HEK293 (cell line): Measurements from ENCODE around the gene CALR3.
"Not testable (repeated sequence)": the region's sequence is repeated elsewhere in the genome, so short reads cannot be mapped to it uniquely, and the experiment has no call there.

Experiments
- CTCF ChIA-PET: fragments of 350-600 bp; formaldehyde crosslinking; extraction: SDS; loops from one replicate; lab custom pipeline; 2021; ENCODE audit warnings: antibody characterized with exemption; lab: Yijun Ruan, JAX
- POLR2A ChIA-PET: fragments of 300-600 bp; formaldehyde crosslinking; extraction: SDS; loops from one replicate; lab custom pipeline; 2020; ENCODE audit warnings: antibody characterized with exemption, inconsistent platforms; lab: Yijun Ruan, JAX
- H3K27ac ChIP-seq: fragments of 200-500 bp; sonication (Bioruptor generic); 2 replicates; pipeline ENCODE4 v1.5.1; 2014; ENCODE audit warnings: low read depth, low read length, control low read depth, inconsistent platforms; ENCODE audit errors: extremely low read depth
- H3K36me3 ChIP-seq, 2 experiments: fragments of 200-500 bp in 1 of 2; sonication (Bioruptor generic) in 1 of 2; 1 replicate in 1 of 2; 2 replicates in 1 of 2; pipeline ENCODE4 v1.5.1; 2014 to 2017; ENCODE audit warnings: inconsistent platforms in 2 of 2, low read length in 2 of 2; ENCODE audit not compliant: control insufficient read depth in 2 of 2, insufficient read depth in 1 of 2
- H3K4me1 ChIP-seq: fragments of 200-500 bp; sonication (Bioruptor generic); 2 replicates; pipeline ENCODE4 v1.5.1; 2014; ENCODE audit warnings: mild to moderate bottlenecking, low read length, inconsistent platforms; ENCODE audit not compliant: control insufficient read depth, insufficient read depth
- H3K4me3 ChIP-seq: 2 replicates; pipeline ENCODE4 v1.5.1; 2011; ENCODE audit warnings: low read depth, mild to moderate bottlenecking, control low read depth, low read length, moderate library complexity
- H3K9me3 ChIP-seq: fragments of 200-500 bp; sonication (Bioruptor generic); 2 replicates; pipeline ENCODE4 v1.5.1; 2014; ENCODE audit warnings: low read depth, low read length, inconsistent platforms; ENCODE audit not compliant: control insufficient read depth, insufficient read depth
- GLIS1 ChIP-seq: fragments of 450-650 bp; formaldehyde crosslinking; IDR thresholded peaks from 2 replicates; pipeline ENCODE4 v1.5.1; 2016; ENCODE audit warnings: missing biosample characterization, missing genetic modification characterization
- OVOL3 ChIP-seq: fragments of 450-650 bp; formaldehyde crosslinking; IDR thresholded peaks from 2 replicates; pipeline ENCODE4 v1.5.1; 2016; ENCODE audit warnings: missing biosample characterization, missing genetic modification characterization
- SETDB1 ChIP-seq: IDR thresholded peaks from one replicate; pipeline ENCODE4 v1.6.1; 2017; ENCODE audit warnings: mild to moderate bottlenecking, low read length, moderate library complexity, mixed read lengths; ENCODE audit not compliant: insufficient read length
- ZBTB20 ChIP-seq: fragments of 450-650 bp; formaldehyde crosslinking; IDR thresholded peaks from 2 replicates; pipeline ENCODE4 v1.5.1; 2016; ENCODE audit warnings: missing biosample characterization, missing genetic modification characterization
- ZNF114 ChIP-seq: fragments of 450-650 bp; formaldehyde crosslinking; IDR thresholded peaks from 2 replicates; pipeline ENCODE4 v1.5.0; 2017; ENCODE audit warnings: missing biosample characterization, missing genetic modification characterization
- ZNF221 ChIP-seq: fragments of 450-650 bp; formaldehyde crosslinking; IDR thresholded peaks from 2 replicates; pipeline ENCODE4 v1.5.1; 2017; ENCODE audit warnings: missing biosample characterization, missing genetic modification characterization, borderline replicate concordance
- ZNF514 ChIP-seq: fragments of 450-650 bp; formaldehyde crosslinking; IDR thresholded peaks from 2 replicates; pipeline ENCODE4 v1.5.1; 2016; ENCODE audit warnings: missing biosample characterization, missing genetic modification characterization
- ZNF585B ChIP-seq: fragments of 450-650 bp; formaldehyde crosslinking; IDR thresholded peaks from 2 replicates; pipeline ENCODE4 v1.5.1; 2016; ENCODE audit warnings: missing biosample characterization, missing genetic modification characterization
- ZNF76 ChIP-seq: fragments of 450-650 bp; formaldehyde crosslinking; IDR thresholded peaks from 2 replicates; pipeline ENCODE4; 2016; ENCODE audit warnings: low read depth, missing biosample characterization, missing genetic modification characterization, borderline replicate concordance
- ZNF768 ChIP-seq: fragments of 450-650 bp; formaldehyde crosslinking; IDR thresholded peaks from 2 replicates; pipeline ENCODE4 v1.5.1; 2018; ENCODE audit warnings: missing biosample characterization, mild to moderate bottlenecking, missing genetic modification characterization
- ZNF792 ChIP-seq: fragments of 450-650 bp; formaldehyde crosslinking; IDR thresholded peaks from 2 replicates; pipeline ENCODE4 v1.5.1; 2016; ENCODE audit warnings: missing biosample characterization, missing genetic modification characterization
- ZNF837 ChIP-seq: fragments of 450-650 bp; formaldehyde crosslinking; IDR thresholded peaks from 2 replicates; pipeline ENCODE4 v1.5.1; 2016; ENCODE audit warnings: missing biosample characterization, missing genetic modification characterization
- ZSCAN16 ChIP-seq: fragments of 450-650 bp; formaldehyde crosslinking; IDR thresholded peaks from 2 replicates; pipeline ENCODE4 v1.5.1; 2016; ENCODE audit warnings: missing biosample characterization, missing genetic modification characterization
- ZSCAN30 ChIP-seq: fragments of 450-650 bp; IDR thresholded peaks from 2 replicates; pipeline ENCODE4 v1.5.1; 2018; ENCODE audit warnings: missing biosample characterization, mild to moderate bottlenecking, missing genetic modification characterization, moderate library complexity
- TF ChIP-seq, protein P1 (sequence below): fragments of 450-650 bp; formaldehyde crosslinking; IDR thresholded peaks from 2 replicates; pipeline ENCODE4 v1.5.1; 2016; ENCODE audit warnings: missing biosample characterization, missing genetic modification characterization
- TF ChIP-seq, protein P2 (sequence below): fragments of 450-650 bp; formaldehyde crosslinking; IDR thresholded peaks from 2 replicates; pipeline ENCODE4 v1.5.1; 2016; ENCODE audit warnings: missing biosample characterization, missing genetic modification characterization
- TF ChIP-seq, protein P3 (sequence below): fragments of 450-650 bp; formaldehyde crosslinking; IDR thresholded peaks from 2 replicates; pipeline ENCODE4 v1.5.1; 2016; ENCODE audit warnings: missing biosample characterization, missing genetic modification characterization
- TF ChIP-seq, protein P4 (sequence below): fragments of 450-650 bp; formaldehyde crosslinking; IDR thresholded peaks from 2 replicates; pipeline ENCODE4 v1.5.1; 2016; ENCODE audit warnings: missing biosample characterization, missing genetic modification characterization

The CALR3 gene

DNA sequence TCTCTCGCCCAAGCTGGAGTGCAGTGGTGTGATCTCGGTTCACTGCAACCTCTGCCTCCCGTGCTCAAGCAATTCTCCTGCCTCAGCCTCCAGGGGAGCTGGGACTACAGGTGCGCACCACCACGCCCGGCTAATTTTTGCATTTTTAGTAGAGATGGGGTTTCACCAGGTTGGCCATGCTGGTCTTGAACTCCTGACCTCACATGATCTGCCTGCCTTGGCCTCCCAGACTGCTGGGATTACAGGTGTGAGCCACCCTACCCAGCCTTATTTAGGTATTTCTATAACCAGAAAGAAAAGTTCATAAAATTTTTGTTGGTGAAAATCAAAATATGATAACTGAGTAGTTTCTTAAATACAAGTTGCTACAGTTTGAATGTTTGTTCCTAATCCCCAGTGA lies 47.8 kb upstream of the CALR3 start:
- H3K4me1 ChIP-seq, H3K4me3 ChIP-seq, H3K9me3 ChIP-seq, H3K27ac ChIP-seq, CTCF ChIA-PET: not testable (repeated sequence)
- H3K36me3 ChIP-seq = peaks cover 16 to 24% of the 10 kb centered on the region in 2 experiments; a peak in 2 of 3 replicates
- POLR2A ChIA-PET = interaction anchor here (0.5 to 1.4 kb wide), 5 partner anchors 29 to 116 kb away, joined by 3 to 9 read pairs (median 6); partner anchors contain the start of genes MED26, SLC35E1 and SMIM7
- TF ChIP-seq, protein P1, sequence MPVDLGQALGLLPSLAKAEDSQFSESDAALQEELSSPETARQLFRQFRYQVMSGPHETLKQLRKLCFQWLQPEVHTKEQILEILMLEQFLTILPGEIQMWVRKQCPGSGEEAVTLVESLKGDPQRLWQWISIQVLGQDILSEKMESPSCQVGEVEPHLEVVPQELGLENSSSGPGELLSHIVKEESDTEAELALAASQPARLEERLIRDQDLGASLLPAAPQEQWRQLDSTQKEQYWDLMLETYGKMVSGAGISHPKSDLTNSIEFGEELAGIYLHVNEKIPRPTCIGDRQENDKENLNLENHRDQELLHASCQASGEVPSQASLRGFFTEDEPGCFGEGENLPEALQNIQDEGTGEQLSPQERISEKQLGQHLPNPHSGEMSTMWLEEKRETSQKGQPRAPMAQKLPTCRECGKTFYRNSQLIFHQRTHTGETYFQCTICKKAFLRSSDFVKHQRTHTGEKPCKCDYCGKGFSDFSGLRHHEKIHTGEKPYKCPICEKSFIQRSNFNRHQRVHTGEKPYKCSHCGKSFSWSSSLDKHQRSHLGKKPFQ = 0 out of 2 replicates have a peak, but pooled peaks have one; percentile 47

DNA sequence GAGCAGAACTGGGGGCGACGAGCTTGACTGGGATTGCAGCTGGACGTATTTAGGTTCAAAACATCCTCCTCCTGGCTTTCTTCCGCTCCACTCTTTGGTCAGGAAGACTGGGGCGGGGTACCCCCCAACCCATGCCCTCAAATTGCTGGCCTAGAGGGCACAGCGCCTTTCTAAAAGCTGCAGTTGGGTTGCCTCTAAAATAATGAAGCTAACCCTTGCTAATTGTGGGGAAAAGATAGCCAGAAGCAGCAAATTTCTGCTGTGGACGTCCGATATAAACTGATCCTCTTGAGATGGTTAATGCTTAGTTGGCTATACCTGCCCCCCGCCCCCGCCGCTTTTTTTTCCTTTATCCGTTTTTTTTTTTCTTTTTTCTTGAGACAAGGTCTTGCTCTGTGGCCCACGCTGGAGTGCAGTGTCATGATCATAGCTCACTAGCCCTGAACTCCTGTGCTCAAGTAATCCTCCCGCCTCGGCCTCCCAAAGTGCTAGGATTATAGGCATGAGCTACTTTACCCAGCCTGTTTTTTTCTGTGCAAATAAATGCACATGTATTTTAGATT lies 47.0 kb upstream of the CALR3 start:
- peak overlapping the region; percentile 78 for H3K27ac ChIP-seq
- ChIA-PET CTCF (no interaction called here), POLR2A (interaction anchor here (0.5 to 1.4 kb wide), 6 partner anchors 27 to 117 kb away, joined by 3 to 9 read pairs (median 4); partner anchors contain the start of genes MED26, SLC35E1 and SMIM7)
- H3K36me3 ChIP-seq = peaks cover 23 to 32% of the 10 kb centered on the region in 2 experiments; a peak in 2 of 3 replicates
- H3K4me1 ChIP-seq = peaks cover 2% of the 10 kb centered on the region; the same call in 1 of the 2 replicates
- H3K4me3 ChIP-seq = peak overlapping the region; percentile 96
- no peak for TF ChIP-seq ZSCAN16 (tag by site-specific recombination)
- no peak for TF ChIP-seq ZNF768 (tag by site-specific recombination)
- TF ChIP-seq, protein P2, sequence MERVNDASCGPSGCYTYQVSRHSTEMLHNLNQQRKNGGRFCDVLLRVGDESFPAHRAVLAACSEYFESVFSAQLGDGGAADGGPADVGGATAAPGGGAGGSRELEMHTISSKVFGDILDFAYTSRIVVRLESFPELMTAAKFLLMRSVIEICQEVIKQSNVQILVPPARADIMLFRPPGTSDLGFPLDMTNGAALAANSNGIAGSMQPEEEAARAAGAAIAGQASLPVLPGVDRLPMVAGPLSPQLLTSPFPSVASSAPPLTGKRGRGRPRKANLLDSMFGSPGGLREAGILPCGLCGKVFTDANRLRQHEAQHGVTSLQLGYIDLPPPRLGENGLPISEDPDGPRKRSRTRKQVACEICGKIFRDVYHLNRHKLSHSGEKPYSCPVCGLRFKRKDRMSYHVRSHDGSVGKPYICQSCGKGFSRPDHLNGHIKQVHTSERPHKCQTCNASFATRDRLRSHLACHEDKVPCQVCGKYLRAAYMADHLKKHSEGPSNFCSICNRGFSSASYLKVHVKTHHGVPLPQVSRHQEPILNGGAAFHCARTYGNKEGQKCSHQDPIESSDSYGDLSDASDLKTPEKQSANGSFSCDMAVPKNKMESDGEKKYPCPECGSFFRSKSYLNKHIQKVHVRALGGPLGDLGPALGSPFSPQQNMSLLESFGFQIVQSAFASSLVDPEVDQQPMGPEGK (tag by site-specific recombination) = peak; percentile 11; the same call in 1 of the 2 replicates
- TF ChIP-seq ZSCAN30 = no peak
- TF ChIP-seq, protein P3, sequence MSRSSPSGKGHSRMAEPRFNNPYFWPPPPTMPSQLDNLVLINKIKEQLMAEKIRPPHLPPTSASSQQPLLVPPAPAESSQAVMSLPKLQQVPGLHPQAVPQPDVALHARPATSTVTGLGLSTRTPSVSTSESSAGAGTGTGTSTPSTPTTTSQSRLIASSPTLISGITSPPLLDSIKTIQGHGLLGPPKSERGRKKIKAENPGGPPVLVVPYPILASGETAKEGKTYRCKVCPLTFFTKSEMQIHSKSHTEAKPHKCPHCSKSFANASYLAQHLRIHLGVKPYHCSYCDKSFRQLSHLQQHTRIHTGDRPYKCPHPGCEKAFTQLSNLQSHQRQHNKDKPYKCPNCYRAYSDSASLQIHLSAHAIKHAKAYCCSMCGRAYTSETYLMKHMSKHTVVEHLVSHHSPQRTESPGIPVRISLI = peak; percentile 85
- TF ChIP-seq ZNF221 = no peak
- TF ChIP-seq ZNF837 = no peak
- no peak for TF ChIP-seq ZNF76 (tag by site-specific recombination)
- TF ChIP-seq ZBTB20 (tag by site-specific recombination) = peak; percentile 73
- TF ChIP-seq GLIS1 (tag by site-specific recombination) = no peak
- no peak for TF ChIP-seq ZNF585B (tag by site-specific recombination)
- TF ChIP-seq, protein P4, sequence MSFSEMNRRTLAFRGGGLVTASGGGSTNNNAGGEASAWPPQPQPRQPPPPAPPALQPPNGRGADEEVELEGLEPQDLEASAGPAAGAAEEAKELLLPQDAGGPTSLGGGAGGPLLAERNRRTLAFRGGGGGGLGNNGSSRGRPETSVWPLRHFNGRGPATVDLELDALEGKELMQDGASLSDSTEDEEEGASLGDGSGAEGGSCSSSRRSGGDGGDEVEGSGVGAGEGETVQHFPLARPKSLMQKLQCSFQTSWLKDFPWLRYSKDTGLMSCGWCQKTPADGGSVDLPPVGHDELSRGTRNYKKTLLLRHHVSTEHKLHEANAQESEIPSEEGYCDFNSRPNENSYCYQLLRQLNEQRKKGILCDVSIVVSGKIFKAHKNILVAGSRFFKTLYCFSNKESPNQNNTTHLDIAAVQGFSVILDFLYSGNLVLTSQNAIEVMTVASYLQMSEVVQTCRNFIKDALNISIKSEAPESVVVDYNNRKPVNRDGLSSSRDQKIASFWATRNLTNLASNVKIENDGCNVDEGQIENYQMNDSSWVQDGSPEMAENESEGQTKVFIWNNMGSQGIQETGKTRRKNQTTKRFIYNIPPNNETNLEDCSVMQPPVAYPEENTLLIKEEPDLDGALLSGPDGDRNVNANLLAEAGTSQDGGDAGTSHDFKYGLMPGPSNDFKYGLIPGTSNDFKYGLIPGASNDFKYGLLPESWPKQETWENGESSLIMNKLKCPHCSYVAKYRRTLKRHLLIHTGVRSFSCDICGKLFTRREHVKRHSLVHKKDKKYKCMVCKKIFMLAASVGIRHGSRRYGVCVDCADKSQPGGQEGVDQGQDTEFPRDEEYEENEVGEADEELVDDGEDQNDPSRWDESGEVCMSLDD (tag by site-specific recombination) = peak; percentile 42; the same call in 1 of the 2 replicates
- TF ChIP-seq OVOL3 (tag by site-specific recombination) = no peak
- no peak for TF ChIP-seq ZNF792 (tag by site-specific recombination)
- no peak for TF ChIP-seq ZNF514 (tag by site-specific recombination)
- TF ChIP-seq ZNF114 = no peak
- no peak for TF ChIP-seq SETDB1
- H3K9me3 ChIP-seq = no peaks in the 10 kb centered on the region
